ENCODE data around the gene MGAT3. TPM values are rescaled to one million over a fixed set of nuclear protein-coding genes. Genes with fewer than 3 reads are reported as not detected.

Gene MGAT3
- total and polyA plus RNA-seq, 2 of the 13 experiments (the other 11 are each of a cell fraction or from before 2014, with no cell fraction given), result 0.11 to 0.15 TPM

- TF ChIP-seq SP5 (CRISPR knock-in tag; IDR thresholded peaks at IDR 0.05; ENCODE audit: borderline replicate concordance, low read depth), result no peak
- no peak for TF ChIP-seq ZNF703 (CRISPR knock-in tag; IDR thresholded peaks at IDR 0.05; ENCODE audit: borderline replicate concordance)
- no peak for TF ChIP-seq ETV5 (CRISPR knock-in tag; IDR thresholded peaks at IDR 0.05; ENCODE audit: borderline replicate concordance)
- no peak for TF ChIP-seq ELF3 (CRISPR knock-in tag; IDR thresholded peaks at IDR 0.05)
- TF ChIP-seq ZNF687 (CRISPR knock-in tag; IDR thresholded peaks at IDR 0.05), result no peak
- no peak for TF ChIP-seq NBN (conservative IDR thresholded peaks at IDR 0.05)
- no peak for TF ChIP-seq KMT2A (CRISPR knock-in tag; IDR thresholded peaks at IDR 0.05)
- TF ChIP-seq ZNF567 (CRISPR knock-in tag; IDR thresholded peaks at IDR 0.05; ENCODE audit: borderline replicate concordance), result no peak
- TF ChIP-seq ARID3A (IDR thresholded peaks at IDR 0.05; ENCODE audit: low read depth, low read length), result no peak
- TF ChIP-seq ZNF263 (CRISPR knock-in tag; IDR thresholded peaks at IDR 0.05), result no peak
- Histone ChIP-seq H3K4me3 (replicated peaks in 1 of 3; ENCODE audit: insufficient read depth in 1 of 3, low read depth in 2 of 3, low read length in 3 of 3) (no peak overlapping the region), H4K20me1 (ENCODE audit: insufficient read depth, low read length) (no peaks in the 10 kb centered on the region), H3K36me3 (replicated peaks in 1 of 2; ENCODE audit: control insufficient read depth in 1 of 2, insufficient read depth in 2 of 2, low read length in 2 of 2) (no peaks in the 10 kb centered on the region), H3K9ac (ENCODE audit: insufficient read depth, low read depth, low read length) (no peak overlapping the region), H3K4me2 (ENCODE audit: low read depth, low read length) (no peak overlapping the region), H2AFZ (ENCODE audit: low read length) (no peak overlapping the region), H3K27ac (ENCODE audit: extremely low read length, insufficient read depth, low read length) (no peak overlapping the region), H3K4me1 (ENCODE audit: insufficient read depth, low read length) (peaks cover 33% of the 10 kb centered on the region), H3K79me2 (ENCODE audit: insufficient read depth, low read length) (no peaks in the 10 kb centered on the region), H3K27me3 (ENCODE audit: control insufficient read depth in 1 of 2, insufficient read depth in 2 of 2, low read length in 2 of 2) (peaks cover 0 to 2% of the 10 kb centered on the region in 2 experiments; a peak in 1 of 5 replicates), H3K9me3 (ENCODE audit: low read length) (no peaks in the 10 kb centered on the region)
- POLR2A ChIA-PET, result no interaction called here
- CTCF ChIA-PET (ENCODE audit: low intra/inter-chr PET ratio, low total read pairs), result no interaction called here
- in situ Hi-C loops (cut with HindIII; ENCODE audit: extremely low pct_ligation_motif_present, low pct_unique_long_range_greater_than_20kb), result no loop called here
- intact Hi-C loops (cut with micrococcal nuclease; ENCODE audit: unreplicated experiment), result no loop called here
- no peak for ATAC-seq
- 0% methylated on average over 1 of the region's 3 CpGs for WGBS (ENCODE audit: low lambda C conversion rate)
- DNase-seq (ENCODE audit: low spot score), result no peak
- no TSS peak for BruUV-seq (replicated peaks)
- no peak for FAIRE-seq
These were observed 35.4 kb downstream of the MGAT3 start for GRCh38 chr22:39492186-39492585.
